GM12864 (cell line): ENCODE data around the gene ANKFN1.

Source experiments
- DNase-seq: peaks from one replicate; pipeline ENCODE4 v3.0.0-alpha.2; 2011; ENCODE audit warnings: low read depth
- H3K4me3 ChIP-seq: 2 replicates; pipeline ENCODE4 v1.5.1; 2011; ENCODE audit warnings: mild to moderate bottlenecking, low read depth, low read length, control low read depth
- TF ChIP-seq, protein P1 (sequence below): IDR thresholded peaks from 2 replicates; pipeline ENCODE4 v1.5.1; 2011; ENCODE audit warnings: low read depth, mild to moderate bottlenecking, moderate library complexity, low read length, control low read depth, inconsistent platforms; ENCODE audit errors: missing control alignments

ANKFN1 gene

DNA sequence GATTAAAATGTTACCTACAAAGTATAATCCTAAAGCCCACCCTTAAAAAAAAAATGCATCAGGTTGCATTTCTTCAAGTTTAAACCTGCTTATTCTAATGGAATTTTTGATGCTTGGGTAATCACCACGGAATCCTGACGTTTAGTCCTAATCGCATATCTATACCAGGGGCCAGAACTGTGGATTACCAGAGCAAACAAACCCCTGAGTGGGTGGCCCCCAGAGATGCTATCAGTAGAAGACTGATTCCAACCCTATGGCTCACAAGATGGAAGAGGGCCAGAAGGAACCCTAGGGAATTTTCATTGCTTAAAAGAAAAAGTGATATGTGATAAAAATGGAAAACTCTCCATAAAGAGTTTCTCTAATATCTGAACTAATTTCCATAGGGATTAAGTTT, 288.0 kb downstream of the ANKFN1 start:
- H3K4me3 ChIP-seq = no peak overlapping the region
- TF ChIP-seq, protein P1, sequence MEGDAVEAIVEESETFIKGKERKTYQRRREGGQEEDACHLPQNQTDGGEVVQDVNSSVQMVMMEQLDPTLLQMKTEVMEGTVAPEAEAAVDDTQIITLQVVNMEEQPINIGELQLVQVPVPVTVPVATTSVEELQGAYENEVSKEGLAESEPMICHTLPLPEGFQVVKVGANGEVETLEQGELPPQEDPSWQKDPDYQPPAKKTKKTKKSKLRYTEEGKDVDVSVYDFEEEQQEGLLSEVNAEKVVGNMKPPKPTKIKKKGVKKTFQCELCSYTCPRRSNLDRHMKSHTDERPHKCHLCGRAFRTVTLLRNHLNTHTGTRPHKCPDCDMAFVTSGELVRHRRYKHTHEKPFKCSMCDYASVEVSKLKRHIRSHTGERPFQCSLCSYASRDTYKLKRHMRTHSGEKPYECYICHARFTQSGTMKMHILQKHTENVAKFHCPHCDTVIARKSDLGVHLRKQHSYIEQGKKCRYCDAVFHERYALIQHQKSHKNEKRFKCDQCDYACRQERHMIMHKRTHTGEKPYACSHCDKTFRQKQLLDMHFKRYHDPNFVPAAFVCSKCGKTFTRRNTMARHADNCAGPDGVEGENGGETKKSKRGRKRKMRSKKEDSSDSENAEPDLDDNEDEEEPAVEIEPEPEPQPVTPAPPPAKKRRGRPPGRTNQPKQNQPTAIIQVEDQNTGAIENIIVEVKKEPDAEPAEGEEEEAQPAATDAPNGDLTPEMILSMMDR = no peak
- DNase-seq = no peak

DNA sequence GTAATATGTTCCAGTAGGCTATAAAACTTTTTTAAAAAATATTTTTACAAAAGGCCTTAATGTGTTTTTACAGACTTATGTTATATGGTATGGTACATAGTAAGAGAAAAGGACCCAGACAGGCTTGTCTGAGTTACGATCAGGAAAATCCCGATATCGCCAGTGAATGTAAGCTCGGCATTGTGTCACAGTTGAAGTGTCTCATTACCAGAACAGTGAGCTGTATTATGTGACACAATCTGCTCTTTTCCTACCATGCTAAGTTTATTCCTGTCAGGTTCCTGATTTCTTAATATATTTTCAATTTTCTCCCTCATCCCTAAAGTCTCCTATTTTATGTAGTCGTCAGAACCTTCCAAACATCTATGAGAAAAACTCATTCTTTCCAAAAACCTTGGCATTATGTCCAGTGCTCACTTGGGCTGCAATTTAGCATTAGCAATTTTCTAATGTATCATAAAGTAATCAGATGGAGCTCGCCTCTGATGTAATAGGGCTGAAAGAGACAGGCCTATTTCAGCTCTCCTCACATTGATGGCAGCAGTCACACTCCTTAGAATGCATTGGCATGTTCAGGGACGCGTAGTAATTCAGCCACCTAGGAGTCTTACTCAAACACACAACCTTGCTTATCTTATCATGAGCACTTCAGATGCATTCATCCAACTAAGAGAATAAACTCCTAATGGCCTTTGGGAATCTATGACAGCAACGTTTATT, 292.6 kb downstream of the ANKFN1 start:
- H3K4me3 ChIP-seq = no peak overlapping the region
- no peak for DNase-seq
- TF ChIP-seq, protein P1 = no peak

DNA sequence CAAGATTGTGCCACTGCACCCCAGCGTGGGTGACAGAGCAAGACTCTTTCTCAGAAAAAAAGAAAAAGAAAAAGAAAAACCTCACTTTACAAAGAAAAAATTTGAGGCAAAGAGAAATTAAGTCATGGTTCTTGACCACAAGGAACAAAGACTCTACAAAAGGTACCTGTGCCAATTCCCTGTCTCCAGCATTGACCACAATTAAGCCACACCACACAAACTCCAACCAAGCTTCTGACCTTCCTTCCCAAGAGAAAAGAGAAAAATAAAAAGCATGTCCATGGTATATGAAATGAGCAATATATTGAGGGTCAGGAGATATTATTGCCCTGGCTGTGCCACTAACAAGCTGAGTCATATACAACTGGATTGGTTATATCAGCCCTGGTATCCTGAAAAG, 293.9 kb downstream of the ANKFN1 start:
- TF ChIP-seq, protein P1 = no peak
- H3K4me3 ChIP-seq = no peak overlapping the region
- DNase-seq = no peak

DNA sequence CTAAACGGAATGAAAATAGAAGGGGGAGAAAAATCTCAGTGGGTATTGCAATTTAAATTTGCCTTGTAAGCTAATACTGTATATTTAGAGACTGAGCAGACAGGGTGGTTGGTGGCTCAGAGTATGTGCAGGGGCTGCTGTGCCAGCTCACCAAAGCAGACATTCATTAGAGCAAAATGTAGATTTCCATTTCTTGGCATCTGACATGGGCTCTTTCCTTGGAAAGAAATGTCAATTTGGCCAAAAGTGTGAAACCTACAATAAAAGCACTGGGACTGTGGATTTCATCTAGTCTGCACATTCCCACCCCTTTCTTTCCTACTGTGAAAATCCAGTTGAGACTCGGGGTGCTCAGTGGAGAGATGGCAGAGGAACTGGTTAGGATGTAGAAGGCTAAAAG, 295.1 kb downstream of the ANKFN1 start:
- TF ChIP-seq, protein P1 = no peak
- DNase-seq = no peak
- no peak overlapping the region for H3K4me3 ChIP-seq

DNA sequence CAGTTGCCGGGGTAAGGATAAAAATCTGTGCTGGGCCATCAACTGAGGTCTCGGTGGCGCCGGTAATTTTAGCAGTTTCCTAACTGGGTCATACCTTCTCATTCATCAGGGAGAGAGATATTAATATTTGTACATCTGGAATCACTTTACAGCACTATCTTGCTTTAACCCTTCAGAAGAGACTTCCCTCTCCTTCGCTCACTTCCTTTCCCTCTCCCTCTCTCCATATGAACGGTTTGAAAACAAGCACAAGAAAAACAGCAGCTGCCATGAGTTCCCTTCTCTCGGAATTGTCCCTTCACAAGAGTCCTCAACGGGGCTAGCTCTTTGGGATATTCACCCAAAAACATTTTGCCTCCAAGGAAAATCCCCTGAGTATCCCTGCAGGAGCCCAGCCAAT, 295.9 kb downstream of the ANKFN1 start:
- TF ChIP-seq, protein P1 = no peak
- H3K4me3 ChIP-seq = no peak overlapping the region
- no peak for DNase-seq

DNA sequence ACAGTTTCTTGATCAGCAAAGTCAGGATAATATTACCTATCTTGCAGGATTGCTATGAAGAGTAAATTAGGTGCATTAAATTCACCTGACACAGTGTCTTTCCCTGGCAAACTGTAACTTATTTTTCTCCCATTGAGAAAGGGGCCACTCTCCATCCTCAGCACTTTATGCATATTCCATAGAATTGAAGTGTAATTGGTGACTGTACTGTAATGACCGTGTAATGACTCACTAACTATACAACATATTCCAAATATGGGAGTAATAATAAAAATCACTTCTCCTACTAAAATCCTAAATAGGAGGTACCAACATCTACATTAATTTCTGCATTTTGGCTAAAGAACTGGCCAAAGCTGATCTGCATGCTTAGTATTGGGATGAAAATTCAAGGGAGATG, 298.4 kb downstream of the ANKFN1 start:
- no peak for DNase-seq
- no peak overlapping the region for H3K4me3 ChIP-seq
- TF ChIP-seq, protein P1 = no peak

DNA sequence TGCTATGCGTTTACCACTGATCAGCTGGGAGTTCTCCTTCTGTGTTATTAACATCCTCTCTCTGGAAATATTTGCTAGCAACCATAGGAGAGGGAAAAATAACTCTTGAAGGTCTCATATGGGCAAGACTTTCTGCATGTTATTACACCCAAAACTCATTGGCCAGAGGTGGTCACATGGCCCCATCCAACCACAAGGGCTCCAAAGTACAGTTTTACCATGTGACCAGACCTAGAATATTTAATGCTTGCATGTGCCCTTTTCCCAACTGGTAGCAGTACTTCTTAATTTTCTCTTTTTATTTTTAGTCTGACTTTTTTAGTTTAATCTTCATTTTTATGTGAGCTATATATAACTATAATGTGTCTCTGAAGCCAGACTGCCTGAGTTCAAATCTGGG, 299.2 kb downstream of the ANKFN1 start:
- TF ChIP-seq, protein P1 = no peak
- DNase-seq = no peak
- H3K4me3 ChIP-seq = no peak overlapping the region
